Stomach smooth muscle (tissue), 2 donors: ENCODE data around the gene PTPN3.

Source experiments
- H3K27ac ChIP-seq: one replicate; pipeline ENCODE4 v1.7.0; 2013; ENCODE audit warnings: mild to moderate bottlenecking, low read length, inconsistent platforms
- H3K27me3 ChIP-seq, 2 donors: one replicate each; pipeline ENCODE4 v1.7.0; 2013; ENCODE audit warnings: low read length in 2 of 2; ENCODE audit not compliant: insufficient read depth in 2 of 2, control insufficient read depth in 1 of 2
- H3K36me3 ChIP-seq, 2 donors: one replicate each; pipeline ENCODE4 v1.7.0; 2013; ENCODE audit warnings: low read length in 2 of 2; ENCODE audit not compliant: control insufficient read depth in 2 of 2, insufficient read depth in 2 of 2
- H3K4me1 ChIP-seq: one replicate; pipeline ENCODE4 v1.7.0; 2013; ENCODE audit warnings: low read length; ENCODE audit not compliant: control insufficient read depth, insufficient read depth
- H3K4me3 ChIP-seq, 2 donors: one replicate each; pipeline ENCODE4 v1.7.0; 2013; ENCODE audit warnings: low read length in 2 of 2
- H3K9ac ChIP-seq, 2 donors: one replicate each; pipeline ENCODE4 v1.7.0; 2013; ENCODE audit warnings: low read length in 2 of 2, mild to moderate bottlenecking in 1 of 2
- H3K9me3 ChIP-seq, 2 donors: one replicate each; pipeline ENCODE4 v1.7.0; 2013; ENCODE audit warnings: low read length in 2 of 2; ENCODE audit not compliant: control insufficient read depth in 2 of 2
- donor health status: healthy.
- donor health status: Pancreatic carcinoma.

PTPN3 gene

GRCh38 chr9:109421026-109421970 is 76.8 kb downstream of the PTPN3 start:
- Histone ChIP-seq H3K36me3 (no peaks in the 10 kb centered on the region), H3K9me3 (no peaks in the 10 kb centered on the region), H3K27me3 (no peaks in the 10 kb centered on the region), H3K27ac (no peak overlapping the region), H3K9ac (no peak overlapping the region), H3K4me3 (no peak overlapping the region), H3K4me1 (peaks cover 9% of the 10 kb centered on the region)

GRCh38 chr9:109419531-109419930 is 78.6 kb downstream of the PTPN3 start:
- no peaks in the 10 kb centered on the region for H3K36me3 ChIP-seq
- H3K27me3 ChIP-seq, result no peaks in the 10 kb centered on the region
- peaks cover 9% of the 10 kb centered on the region for H3K4me1 ChIP-seq
- H3K27ac ChIP-seq, result no peak overlapping the region
- H3K4me3 ChIP-seq, result no peak overlapping the region
- H3K9me3 ChIP-seq, result no peaks in the 10 kb centered on the region
- no peak overlapping the region for H3K9ac ChIP-seq

- H3K9me3 ChIP-seq, result no peaks in the 10 kb centered on the region
- no peak overlapping the region for H3K4me3 ChIP-seq
- H3K36me3 ChIP-seq, result no peaks in the 10 kb centered on the region
- H3K4me1 ChIP-seq, result peaks cover 9% of the 10 kb centered on the region
- no peak overlapping the region for H3K9ac ChIP-seq
- H3K27me3 ChIP-seq, result no peaks in the 10 kb centered on the region
- H3K27ac ChIP-seq, result no peak overlapping the region
Observed at GRCh38 chr9:109418827-109419226, 79.3 kb downstream of the PTPN3 start.

DNA sequence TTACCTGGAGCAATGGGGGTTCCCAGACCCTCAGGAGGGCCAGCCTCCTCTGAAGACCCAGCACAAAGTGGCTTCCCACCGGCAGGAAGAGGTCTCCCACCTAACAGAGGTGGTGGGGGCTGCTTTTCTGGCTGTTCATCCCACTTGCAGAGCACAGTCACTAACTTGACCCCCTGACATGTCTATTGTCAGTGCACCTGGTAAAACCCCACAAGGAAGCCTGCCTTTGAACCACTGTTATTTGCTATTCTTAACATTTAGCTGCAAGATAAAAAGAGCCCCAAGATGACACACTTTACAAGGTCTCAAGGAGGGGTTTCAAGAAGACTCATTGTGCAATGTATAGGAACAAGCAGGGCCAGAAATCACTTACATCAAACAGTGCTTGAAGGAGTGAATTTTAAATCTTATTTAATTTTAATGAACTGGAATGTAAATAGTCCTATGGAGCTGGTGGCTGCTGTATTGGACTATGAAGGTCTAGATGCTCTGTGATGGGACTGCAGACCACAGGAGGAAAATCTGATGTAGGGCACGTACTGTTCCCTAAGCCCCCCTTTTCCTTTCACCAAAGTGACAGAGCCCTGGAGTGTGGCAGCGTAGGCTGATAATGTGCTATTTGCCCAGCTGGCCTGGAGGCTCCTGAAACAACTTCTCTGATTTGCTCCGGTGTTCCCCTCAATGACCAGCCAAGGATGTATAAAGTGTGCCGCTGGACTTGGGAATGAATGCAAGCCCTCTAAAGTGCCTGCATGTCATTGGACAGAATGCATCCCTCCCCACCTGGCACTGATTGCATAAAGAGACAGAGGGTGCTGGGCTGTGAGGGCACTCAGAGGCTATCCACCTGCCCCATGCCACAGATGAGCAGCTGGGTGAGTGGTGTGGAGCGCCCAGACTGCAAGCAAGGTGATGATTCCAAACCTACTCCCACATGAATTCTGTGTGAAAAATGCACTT is 80.2 kb downstream of the PTPN3 start:
- no peak overlapping the region for H3K4me3 ChIP-seq
- H3K27me3 ChIP-seq, result no peaks in the 10 kb centered on the region
- H3K36me3 ChIP-seq, result no peaks in the 10 kb centered on the region
- peak overlapping the region; percentile 19 for H3K27ac ChIP-seq
- peak overlapping the region in 1 of 2 donors; percentile 57 for H3K9ac ChIP-seq
- peaks cover 9% of the 10 kb centered on the region for H3K4me1 ChIP-seq
- no peaks in the 10 kb centered on the region for H3K9me3 ChIP-seq

- Histone ChIP-seq H3K27ac (peak overlapping the region; percentile 19), H3K9ac (peak overlapping the region; percentile 43 to 57), H3K4me1 (peaks cover 9% of the 10 kb centered on the region), H3K4me3 (peak overlapping the region; percentile 36 to 41), H3K36me3 (no peaks in the 10 kb centered on the region), H3K9me3 (no peaks in the 10 kb centered on the region), H3K27me3 (no peaks in the 10 kb centered on the region)
Observed at GRCh38 chr9:109417054-109417453, 81.1 kb downstream of the PTPN3 start.

DNA sequence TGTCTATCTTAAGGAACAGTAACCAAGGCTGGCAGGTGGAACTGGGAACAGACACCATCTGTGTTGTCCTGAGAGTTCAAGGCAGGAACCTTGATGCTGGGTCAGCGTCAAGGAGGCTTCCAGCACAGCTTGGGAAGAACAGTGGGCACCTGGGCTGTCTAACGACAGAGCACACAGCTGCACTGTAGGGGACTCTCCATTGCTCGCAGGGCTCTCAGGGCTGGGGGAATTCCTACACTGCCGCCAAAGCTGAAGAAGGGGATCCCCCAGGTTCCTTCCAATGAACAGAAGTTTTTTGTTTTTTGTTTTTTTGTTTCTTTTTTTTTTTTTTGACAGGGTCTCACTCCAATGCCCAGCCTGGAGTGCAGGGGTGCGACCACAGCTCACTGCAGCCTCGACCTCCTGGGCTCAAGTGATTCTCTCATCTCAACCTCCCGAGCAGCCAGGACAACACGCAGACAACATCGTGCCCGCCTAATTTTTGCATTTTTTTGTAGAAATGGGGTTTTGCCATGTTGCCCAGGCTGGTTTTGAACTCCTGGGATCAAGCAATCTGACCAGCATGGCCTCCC is 81.9 kb downstream of the PTPN3 start:
- Histone ChIP-seq H3K36me3 (no peaks in the 10 kb centered on the region), H3K4me3 (peak overlapping the region; percentile 36 to 41), H3K27ac (peak overlapping the region; percentile 19), H3K9ac (no peak overlapping the region), H3K27me3 (no peaks in the 10 kb centered on the region), H3K4me1 (peaks cover 9% of the 10 kb centered on the region), H3K9me3 (no peaks in the 10 kb centered on the region)

DNA sequence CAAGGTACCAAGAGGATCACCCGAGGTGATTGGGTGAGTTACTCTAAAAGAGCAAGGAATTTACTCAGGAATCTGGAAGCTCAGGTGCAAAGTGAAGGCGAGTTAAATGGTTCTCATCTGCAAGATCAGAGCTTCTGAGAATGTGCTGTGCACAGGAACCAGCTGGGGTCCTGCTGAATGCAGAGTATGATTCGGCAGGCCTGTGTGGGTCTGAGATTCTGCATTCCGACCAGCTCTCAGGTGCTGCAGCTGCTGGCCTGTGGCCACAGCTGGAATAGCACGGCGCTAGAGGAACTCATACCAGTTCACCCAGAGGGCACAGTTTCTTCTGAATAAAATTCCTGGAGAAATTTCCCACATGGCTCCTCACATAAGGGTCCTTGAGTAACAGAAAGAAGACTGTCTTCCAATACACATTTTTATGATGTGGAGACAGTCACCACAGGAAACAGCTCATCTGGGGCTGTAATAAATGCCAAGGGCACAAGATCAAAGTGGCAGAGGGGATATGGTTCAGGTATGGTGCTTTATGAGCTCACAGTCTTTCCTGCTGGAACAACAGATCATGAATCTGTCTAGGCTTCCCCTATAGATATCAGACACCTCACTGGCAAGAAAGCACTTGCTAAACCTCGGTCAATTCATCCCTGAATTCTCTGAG is 83.9 kb downstream of the PTPN3 start:
- Histone ChIP-seq H3K27me3 (no peaks in the 10 kb centered on the region), H3K36me3 (no peaks in the 10 kb centered on the region), H3K4me1 (peaks cover 9% of the 10 kb centered on the region), H3K9ac (no peak overlapping the region), H3K4me3 (no peak overlapping the region), H3K9me3 (no peaks in the 10 kb centered on the region), H3K27ac (no peak overlapping the region)

GRCh38 chr9:109411798-109412352 is 86.2 kb downstream of the PTPN3 start:
- no peak overlapping the region for H3K27ac ChIP-seq
- H3K9ac ChIP-seq, result no peak overlapping the region
- H3K36me3 ChIP-seq, result no peaks in the 10 kb centered on the region
- no peak overlapping the region for H3K4me3 ChIP-seq
- no peaks in the 10 kb centered on the region for H3K27me3 ChIP-seq
- no peaks in the 10 kb centered on the region for H3K9me3 ChIP-seq
- H3K4me1 ChIP-seq, result peaks cover 5% of the 10 kb centered on the region

- Histone ChIP-seq H3K4me1 (no peaks in the 10 kb centered on the region), H3K9me3 (no peaks in the 10 kb centered on the region), H3K9ac (no peak overlapping the region), H3K27ac (no peak overlapping the region), H3K4me3 (no peak overlapping the region), H3K36me3 (no peaks in the 10 kb centered on the region), H3K27me3 (no peaks in the 10 kb centered on the region)
Observed at GRCh38 chr9:109411069-109411761, 86.9 kb downstream of the PTPN3 start.
